ENCODE results near the gene ACVRL1.

ACVRL1 gene

DNA sequence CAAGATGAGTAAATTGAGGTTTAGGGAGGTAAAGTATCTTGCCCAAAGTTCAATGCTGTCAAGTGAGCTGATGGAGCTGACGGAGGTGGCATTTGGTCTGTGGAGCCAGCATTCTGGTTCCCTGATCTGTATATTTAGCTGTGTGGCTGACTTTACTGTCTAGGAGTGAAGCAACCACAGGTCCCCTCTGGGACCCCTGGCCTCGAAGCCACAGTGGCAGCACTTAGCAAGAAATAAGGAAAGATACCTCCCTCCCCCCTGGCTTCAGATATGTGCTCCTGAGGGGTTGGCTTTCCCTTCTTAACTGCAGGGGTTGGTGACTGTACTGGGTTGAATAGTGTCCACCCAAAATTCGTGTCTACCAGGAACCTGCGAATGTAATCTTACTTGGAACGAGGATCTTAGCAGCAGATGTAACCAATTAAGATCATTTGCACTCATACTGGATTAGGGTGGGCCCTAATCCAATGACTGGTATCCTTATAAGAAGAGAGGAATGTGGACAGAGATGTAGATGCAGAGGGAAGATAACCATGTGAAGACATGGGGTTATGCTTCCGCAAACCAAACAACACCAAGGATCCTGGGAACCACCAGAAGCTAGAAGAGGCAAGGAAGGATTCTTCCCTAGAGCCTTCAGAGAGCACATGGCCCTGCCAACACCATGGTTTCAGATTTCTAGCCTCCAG lies 42.2 kb downstream of the ACVRL1 start:
- DNase-seq (ENCODE audit: low read depth in 1 of 2, low spot score in 1 of 2), result no peak
- no peak for TF ChIP-seq JUND (IDR thresholded peaks at IDR 0.05; ENCODE audit: low read depth)
- in situ Hi-C loops (cut with HindIII; ENCODE audit: low pct_unique_long_range_greater_than_20kb, low sequenced_read_pairs), result no loop called here

GRCh38 chr12:51950682-51951198 lies 43.4 kb downstream of the ACVRL1 start:
- DNase-seq (ENCODE audit: low read depth in 1 of 2, low spot score in 1 of 2), result no peak
- TF ChIP-seq JUND (IDR thresholded peaks at IDR 0.05; ENCODE audit: low read depth), result no peak
- in situ Hi-C loops (cut with HindIII; ENCODE audit: low pct_unique_long_range_greater_than_20kb, low sequenced_read_pairs), result no loop called here

DNA sequence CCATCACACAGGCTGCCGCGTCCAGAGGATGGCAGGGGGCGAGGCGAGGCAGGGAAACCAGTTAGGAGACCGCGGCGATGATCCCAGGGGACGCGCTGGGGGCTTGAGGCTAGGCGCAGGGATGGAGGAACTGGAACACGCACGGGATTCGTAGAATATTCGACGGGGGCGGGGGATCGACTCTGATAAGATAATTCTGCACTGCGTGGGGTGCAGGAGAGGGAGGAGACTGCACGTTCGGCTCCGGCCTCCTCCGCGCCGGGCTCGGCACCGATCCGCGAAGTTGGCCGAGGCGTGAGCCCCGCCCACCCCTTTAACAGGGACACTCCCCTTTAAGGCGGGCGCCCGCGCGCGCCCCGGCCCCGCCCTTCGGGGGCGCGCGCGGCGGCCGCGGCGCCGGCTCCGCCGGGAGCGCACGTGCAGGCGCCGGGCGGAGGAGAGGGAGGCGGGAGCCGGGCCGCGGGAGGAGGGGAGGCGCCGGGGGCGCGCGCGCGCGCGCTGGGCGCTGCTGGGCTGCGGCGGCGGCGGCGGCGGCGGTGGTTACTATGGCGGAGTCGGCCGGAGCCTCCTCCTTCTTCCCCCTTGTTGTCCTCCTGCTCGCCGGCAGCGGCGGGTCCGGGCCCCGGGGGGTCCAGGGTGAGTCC lies 44.0 kb downstream of the ACVRL1 start, which contains the start of gene ACVR1B:
Gene ACVR1B, plus strand, starts transcription at position 501 of the 644 bp plus-strand sequence. Its CDS starts 45 bp downstream, at position 546.
- peak; percentile 72 to 93 for DNase-seq (ENCODE audit: low read depth in 1 of 2, low spot score in 1 of 2)
- in situ Hi-C loops (cut with HindIII; ENCODE audit: low pct_unique_long_range_greater_than_20kb, low sequenced_read_pairs), result no loop called here
- TF ChIP-seq JUND (IDR thresholded peaks at IDR 0.05; ENCODE audit: low read depth), result no peak

GRCh38 chr12:51951843-51952722 lies 44.8 kb downstream of the ACVRL1 start:
- in situ Hi-C loops (cut with HindIII; ENCODE audit: low pct_unique_long_range_greater_than_20kb, low sequenced_read_pairs), result no loop called here
- peak in 1 of 2 experiments; percentile 26 for DNase-seq (ENCODE audit: low read depth in 1 of 2, low spot score in 1 of 2)
- no peak for TF ChIP-seq JUND (IDR thresholded peaks at IDR 0.05; ENCODE audit: low read depth)

GRCh38 chr12:51953089-51953488 lies 45.8 kb downstream of the ACVRL1 start:
- DNase-seq (ENCODE audit: low read depth in 1 of 2, low spot score in 1 of 2), result no peak
- in situ Hi-C loops (cut with HindIII; ENCODE audit: low pct_unique_long_range_greater_than_20kb, low sequenced_read_pairs), result no loop called here

GRCh38 chr12:51953864-51954263 lies 46.6 kb downstream of the ACVRL1 start:
- DNase-seq (ENCODE audit: low read depth in 1 of 2, low spot score in 1 of 2), result no peak
- in situ Hi-C loops (cut with HindIII; ENCODE audit: low pct_unique_long_range_greater_than_20kb, low sequenced_read_pairs), result no loop called here
- TF ChIP-seq JUND (IDR thresholded peaks at IDR 0.05; ENCODE audit: low read depth), result no peak

More at GRCh38 chr12:51953089-51953488, 45.8 kb downstream of the ACVRL1 start:
- TF ChIP-seq JUND (IDR thresholded peaks at IDR 0.05; ENCODE audit: low read depth), result no peak

DNA sequence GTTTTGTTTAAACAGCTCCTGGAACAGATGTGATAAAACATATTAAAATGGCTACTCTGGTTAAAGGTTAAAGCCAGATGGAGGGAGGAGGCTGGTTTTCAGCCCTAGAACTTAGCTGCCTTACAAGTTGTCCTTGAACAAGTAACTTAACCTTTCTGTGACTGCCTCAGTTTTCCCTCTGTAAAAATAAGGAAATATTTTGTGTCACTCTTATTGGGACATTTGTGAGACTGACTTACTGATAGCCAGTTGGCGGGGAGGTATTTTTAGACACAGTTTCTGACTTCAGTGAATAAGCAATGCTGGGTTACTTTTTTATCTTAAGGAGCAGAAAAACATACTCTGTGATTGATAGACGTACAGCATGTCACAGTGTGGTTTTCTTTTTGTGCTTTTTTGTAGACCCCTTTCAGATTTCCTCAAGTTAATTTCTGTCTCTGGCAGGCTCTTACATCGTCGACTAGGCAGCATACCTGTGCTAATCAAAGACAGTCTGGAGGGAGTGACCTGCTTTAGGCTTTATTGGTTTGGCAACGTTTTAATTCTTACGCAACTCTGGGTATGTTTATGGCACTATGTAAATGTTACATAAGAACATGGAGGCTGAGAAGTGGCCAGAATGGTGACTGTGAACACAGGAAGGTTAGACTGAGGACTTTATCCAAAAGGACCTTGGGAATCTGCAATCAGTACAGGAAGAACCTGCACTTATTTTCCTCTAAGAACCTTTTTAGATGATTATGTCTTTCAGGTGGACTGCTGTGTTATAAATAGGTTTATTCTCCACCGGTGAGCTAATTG lies 47.5 kb downstream of the ACVRL1 start:
- in situ Hi-C loops (cut with HindIII; ENCODE audit: low pct_unique_long_range_greater_than_20kb, low sequenced_read_pairs), result no loop called here

DNA sequence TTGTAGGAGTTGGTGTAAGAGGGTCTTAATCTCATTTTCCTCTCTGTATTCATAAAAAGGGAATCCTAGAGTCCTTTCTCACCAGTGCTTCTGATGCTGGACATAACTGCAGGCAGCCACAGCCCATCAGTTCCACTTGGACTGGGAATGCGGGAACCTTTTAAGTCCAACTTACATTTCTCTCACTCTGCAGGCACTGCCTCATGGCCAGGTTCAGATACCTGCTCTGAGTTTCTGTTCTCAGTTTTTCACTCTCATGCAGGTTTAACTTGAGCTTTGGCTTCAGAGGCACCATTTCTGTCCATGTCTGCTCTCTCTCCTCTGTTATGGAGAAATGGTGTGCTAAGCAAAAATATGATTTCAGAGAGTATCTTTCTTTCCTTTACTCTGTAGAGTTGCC lies 48.4 kb downstream of the ACVRL1 start:
- DNase-seq (ENCODE audit: low read depth in 1 of 2, low spot score in 1 of 2), result no peak
- in situ Hi-C loops (cut with HindIII; ENCODE audit: low pct_unique_long_range_greater_than_20kb, low sequenced_read_pairs), result no loop called here
- no peak for TF ChIP-seq JUND (IDR thresholded peaks at IDR 0.05; ENCODE audit: low read depth)

More for the DNA sequence above, 47.5 kb downstream of the ACVRL1 start:
- peak; percentile 34 to 86 for DNase-seq (ENCODE audit: low read depth in 1 of 2, low spot score in 1 of 2)
- no peak for TF ChIP-seq JUND (IDR thresholded peaks at IDR 0.05; ENCODE audit: low read depth)

DNA sequence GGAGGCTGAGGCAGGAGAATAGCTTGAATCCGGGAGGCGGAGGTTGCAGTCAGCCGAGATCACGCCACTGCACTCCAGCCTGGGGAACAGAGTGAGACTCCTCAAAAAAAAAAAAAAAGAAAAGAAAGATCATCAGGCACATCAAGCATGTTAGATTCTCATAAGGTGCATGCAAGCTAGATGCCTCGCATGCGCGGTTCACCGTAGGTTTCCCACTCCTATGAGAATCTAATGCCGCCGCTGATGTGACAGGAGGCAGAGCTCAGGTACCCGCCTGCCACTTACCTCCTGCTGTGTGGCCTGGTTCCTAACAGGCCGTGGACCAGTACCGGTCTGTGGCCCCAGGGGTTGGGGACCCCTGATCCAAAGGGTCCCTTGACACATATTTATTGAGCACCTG lies 51.2 kb downstream of the ACVRL1 start:
- TF ChIP-seq JUND (IDR thresholded peaks at IDR 0.05; ENCODE audit: low read depth), result no peak
- in situ Hi-C loops (cut with HindIII; ENCODE audit: low pct_unique_long_range_greater_than_20kb, low sequenced_read_pairs), result no loop called here
- DNase-seq (ENCODE audit: low read depth in 1 of 2, low spot score in 1 of 2), result no peak

GRCh38 chr12:51959211-51959610 lies 51.9 kb downstream of the ACVRL1 start:
- in situ Hi-C loops (cut with HindIII; ENCODE audit: low pct_unique_long_range_greater_than_20kb, low sequenced_read_pairs), result no loop called here
- DNase-seq (ENCODE audit: low read depth in 1 of 2, low spot score in 1 of 2), result no peak
- TF ChIP-seq JUND (IDR thresholded peaks at IDR 0.05; ENCODE audit: low read depth), result no peak

GRCh38 chr12:51959921-51960320 lies 52.6 kb downstream of the ACVRL1 start:
- TF ChIP-seq JUND (IDR thresholded peaks at IDR 0.05; ENCODE audit: low read depth), result no peak
- in situ Hi-C loops (cut with HindIII; ENCODE audit: low pct_unique_long_range_greater_than_20kb, low sequenced_read_pairs), result no loop called here
- no peak for DNase-seq (ENCODE audit: low read depth in 1 of 2, low spot score in 1 of 2)

- TF ChIP-seq JUND (IDR thresholded peaks at IDR 0.05; ENCODE audit: low read depth), result no peak
- in situ Hi-C loops (cut with HindIII; ENCODE audit: low pct_unique_long_range_greater_than_20kb, low sequenced_read_pairs), result no loop called here
- no peak for DNase-seq (ENCODE audit: low read depth in 1 of 2, low spot score in 1 of 2)
Measured at GRCh38 chr12:51960488-51960887, 53.2 kb downstream of the ACVRL1 start.

All from T47D (cell line).